CD4-positive, alpha-beta T cell treated with Interleukin-21 for 1 hour (primary cell): Measurements from ENCODE around the gene CREB3.

ENCODE experiments used
- DNase-seq: peaks from one replicate; pipeline ENCODE4 v3.0.0-alpha.2; 2020

CREB3 gene

GRCh38 chr9:35703906-35704672 is 28.4 kb upstream of the CREB3 start:
- DNase-seq = no peak

GRCh38 chr9:35705372-35705771 is 27.1 kb upstream of the CREB3 start:
- DNase-seq = no peak

GRCh38 chr9:35705836-35706430 is 26.5 kb upstream of the CREB3 start:
- DNase-seq = no peak

DNA sequence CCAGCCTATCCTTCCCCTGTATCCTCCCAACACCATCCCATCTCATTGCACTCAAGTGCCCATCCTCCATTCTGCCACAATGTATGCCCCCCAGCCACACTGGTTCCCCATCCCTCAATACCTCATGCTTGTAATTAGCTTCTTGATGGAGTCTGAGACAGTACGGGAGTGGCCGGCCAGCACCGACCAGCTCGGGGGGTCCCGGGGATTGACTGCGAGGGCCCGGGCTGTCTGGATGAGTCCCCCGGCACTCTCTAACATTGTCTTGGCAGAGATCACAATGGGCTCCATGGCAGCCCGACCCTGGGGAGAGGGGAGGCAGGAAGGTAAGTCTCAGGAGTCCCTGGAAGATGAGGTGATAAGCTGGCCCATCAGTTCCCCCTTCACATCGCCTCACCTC is 25.5 kb upstream of the CREB3 start:
- no peak for DNase-seq

GRCh38 chr9:35708146-35708545 is 24.3 kb upstream of the CREB3 start:
- DNase-seq = no peak

DNA sequence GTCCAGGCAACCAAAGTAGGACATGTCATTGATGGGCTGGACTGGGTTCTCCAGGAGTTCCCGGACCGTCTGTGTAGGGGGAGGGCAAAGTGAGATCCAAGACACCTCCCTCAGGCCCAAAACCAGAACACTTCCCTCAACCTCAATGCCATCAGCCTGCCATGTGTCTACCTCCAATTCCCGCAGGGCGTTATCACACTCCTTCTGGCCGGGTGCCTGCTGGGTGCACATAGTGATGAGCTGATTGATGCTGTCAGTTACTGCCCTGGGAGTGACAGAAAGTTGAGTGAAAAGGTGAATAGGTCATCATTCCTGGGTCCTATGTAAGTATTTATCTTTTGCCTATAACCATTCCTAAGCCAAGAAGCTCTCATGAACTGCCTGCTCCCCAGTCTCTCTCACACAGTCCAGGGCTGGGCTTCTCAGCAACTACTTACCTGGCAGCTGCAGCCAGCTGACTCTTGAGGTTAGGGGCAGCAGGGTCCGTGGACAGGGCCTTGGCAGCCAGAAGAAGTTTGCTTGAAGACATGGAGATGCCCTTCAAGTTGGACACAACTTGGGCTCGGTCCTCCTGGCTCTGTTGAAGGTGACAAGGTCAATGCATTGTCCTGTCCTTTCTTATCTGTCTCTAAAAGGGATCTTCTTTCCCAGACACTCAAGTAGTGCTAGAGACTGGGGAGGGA is 21.5 kb upstream of the CREB3 start:
- DNase-seq = no peak

DNA sequence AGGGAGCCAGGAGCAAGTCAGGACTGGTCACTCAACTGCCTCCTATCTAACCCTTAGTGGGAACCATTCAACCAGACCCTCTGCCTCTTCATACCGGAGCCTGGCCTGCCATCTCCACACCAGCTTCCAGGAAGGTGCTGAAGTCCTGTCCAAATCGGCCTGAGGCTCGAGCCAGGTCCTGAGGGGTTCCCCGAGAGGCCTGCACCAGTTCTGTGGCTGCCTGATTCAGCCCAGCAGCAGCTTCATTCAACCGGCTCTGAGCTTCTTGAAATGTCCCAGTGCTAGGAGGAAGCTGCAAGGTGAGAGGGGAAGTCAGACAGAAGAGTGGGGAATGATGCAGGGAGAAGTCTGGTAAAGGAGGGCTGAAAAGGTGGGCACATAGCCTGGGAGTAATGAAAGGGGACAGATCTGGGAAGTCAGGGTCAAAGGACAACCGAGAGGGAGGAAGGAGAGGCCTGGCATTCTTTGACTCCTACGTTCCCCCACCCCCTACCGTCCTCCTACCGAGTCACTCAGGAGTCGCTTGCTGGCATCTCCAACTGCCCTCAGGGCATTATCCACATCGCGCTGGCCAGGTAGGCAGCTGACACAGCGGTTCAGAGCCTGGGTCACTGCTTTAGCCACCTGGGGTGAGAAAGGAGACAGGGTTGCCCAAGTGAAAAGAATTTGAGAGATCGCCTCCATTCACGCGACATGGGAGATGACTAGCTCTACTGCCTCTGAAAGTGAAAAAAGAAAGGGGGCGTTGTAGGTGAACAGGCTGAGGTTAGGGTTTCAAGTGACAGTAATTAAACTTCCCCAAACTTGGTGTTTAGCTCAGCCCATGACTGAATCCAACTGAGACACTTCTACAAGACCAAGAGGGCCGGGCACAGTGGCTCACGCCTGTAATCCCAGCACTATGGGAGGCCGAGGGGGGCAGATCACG is 20.7 kb upstream of the CREB3 start:
- DNase-seq = no peak

- DNase-seq = no peak
Measured at GRCh38 chr9:35712762-35713400, 19.6 kb upstream of the CREB3 start.

GRCh38 chr9:35713578-35713977 is 18.9 kb upstream of the CREB3 start:
- DNase-seq = no peak

DNA sequence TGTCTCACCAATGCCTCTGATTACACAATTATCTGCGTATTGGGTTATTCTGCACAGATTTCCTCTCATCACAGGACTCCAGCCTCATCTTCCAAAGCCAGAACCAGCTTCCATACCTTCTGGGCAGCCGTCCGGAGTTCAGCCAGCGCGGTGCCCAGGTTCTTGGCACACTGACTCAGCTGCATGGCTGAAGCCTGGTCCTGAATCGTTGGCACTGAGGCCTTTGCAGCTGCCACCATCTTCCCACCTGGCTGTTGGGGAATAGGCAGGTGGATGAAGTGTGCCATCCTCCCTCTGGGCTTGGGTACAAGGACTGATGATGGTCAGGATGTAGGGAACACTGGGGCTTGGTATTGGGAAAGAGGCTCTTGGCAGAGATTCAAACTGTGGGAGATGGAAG is 18.3 kb upstream of the CREB3 start:
- DNase-seq = no peak

DNA sequence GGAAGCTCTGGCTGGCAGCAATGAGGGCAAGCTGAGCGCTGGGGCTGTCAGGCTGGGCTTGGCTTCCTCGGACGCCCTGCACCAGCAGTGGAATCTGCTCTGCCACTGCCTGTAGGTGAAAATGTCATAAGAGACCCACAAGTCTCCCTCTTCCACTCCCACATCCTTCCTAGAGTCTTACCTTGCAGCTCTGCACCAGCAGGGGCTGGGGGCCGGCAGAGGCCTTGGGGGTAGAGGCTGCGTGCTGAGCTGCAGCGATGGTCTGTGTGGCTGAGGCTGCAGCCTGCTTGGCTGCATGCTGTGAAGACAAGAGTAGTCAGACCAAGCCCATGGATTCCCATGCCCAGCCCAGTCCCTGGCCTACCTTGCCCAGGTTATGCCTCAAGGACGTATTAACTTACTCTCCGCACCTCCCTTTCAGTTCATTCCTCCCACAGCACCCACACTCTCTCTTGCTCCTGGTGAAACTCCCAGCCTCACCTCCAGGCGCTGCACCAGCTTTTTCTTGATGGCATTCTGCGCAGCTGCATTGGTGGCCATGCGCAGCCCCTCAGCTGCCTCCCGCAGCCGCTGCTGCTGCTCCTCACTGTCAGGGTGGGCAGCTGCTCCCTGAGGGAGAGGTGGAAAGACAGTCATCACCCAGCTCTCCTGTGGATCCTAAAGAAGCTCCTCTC is 17.8 kb upstream of the CREB3 start:
- DNase-seq = no peak

DNA sequence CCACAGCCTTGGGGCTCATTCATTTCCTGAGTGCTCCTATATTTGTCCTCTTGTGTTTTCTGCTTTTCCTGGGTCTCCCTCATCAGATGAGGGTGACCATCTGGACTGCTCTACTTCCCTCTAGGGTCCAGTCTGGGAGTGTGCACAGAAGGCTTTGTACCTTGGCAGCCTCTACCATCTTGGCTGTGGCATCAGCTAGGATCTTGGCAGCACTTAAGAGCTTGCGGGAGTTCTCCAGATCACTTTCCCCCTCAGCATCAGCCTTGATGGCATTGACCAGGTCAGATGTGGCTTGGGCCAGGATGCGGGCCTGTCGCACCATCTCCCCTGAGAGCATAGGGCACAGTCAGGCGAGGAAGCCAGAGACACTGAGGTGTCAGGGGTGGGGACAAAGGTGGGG is 16.2 kb upstream of the CREB3 start:
- DNase-seq = no peak

GRCh38 chr9:35717132-35717870 is 15.2 kb upstream of the CREB3 start:
- no peak for DNase-seq

GRCh38 chr9:35718721-35719511 is 13.6 kb upstream of the CREB3 start:
- DNase-seq = no peak

DNA sequence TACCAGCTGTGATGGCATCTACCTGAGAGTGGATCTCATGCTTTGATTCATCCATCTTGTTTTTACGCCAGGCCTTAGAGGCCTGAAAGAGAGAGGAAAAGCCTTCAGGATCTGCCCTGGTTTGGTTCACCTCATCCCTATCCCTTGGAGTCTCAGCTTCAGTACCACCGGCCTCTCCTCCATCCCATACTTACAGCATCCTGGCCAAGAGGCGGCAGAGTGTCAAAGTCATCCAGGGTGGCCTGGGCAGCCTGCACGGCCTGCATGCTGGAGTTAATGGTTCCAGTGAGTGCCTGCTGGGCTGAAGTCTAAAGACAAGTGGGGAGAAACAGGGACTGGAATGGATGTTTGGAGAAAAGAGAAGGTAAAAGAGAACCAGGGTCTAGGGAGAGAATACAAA is 12.9 kb upstream of the CREB3 start:
- no peak for DNase-seq

GRCh38 chr9:35723426-35723825 is 9.0 kb upstream of the CREB3 start:
- DNase-seq = no peak

GRCh38 chr9:35723908-35724307 is 8.6 kb upstream of the CREB3 start:
- no peak for DNase-seq

GRCh38 chr9:35725362-35725761 is 7.1 kb upstream of the CREB3 start:
- DNase-seq = no peak

DNA sequence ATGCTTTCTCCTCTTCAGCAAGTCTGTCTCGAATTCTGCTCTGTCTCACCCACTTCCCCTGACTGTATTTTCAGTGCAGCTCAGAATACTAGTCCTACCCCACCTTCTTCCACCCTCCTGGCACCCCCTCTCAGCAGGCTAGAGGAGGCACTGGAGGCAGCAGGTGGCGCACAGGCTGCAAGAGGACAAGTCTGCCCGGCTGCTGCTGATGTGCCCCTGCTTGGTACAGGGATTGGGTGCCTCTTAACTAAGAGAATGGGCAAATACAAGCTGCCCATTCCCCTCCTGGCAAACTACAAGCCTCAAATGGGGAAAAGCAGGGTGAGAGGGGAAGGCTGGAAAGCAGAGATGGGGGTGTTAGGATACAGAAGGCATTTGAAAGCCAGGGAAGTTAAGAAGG is 5.5 kb upstream of the CREB3 start:
- peak; percentile 36 for DNase-seq

DNA sequence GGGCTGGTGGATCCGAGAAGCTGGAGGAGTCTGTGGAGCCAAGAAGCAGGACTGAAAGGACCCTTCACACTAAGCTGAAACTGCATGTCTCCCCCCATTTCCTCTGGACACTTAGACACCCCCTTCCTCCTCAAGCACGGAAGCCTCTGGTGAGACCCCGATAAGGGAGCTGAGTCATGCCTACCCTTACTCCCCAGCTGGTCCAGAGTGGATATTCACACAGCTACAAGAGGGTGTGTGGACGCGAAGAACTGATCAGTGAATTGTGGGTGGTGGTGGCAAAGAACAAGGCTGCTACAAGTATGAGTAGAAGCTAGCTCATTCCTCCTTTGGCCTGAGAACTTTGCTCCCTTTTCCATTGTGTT is 4.8 kb upstream of the CREB3 start:
- DNase-seq = no peak
